ENCODE results near the gene DYNLRB1. TPM values are rescaled to one million over a fixed set of nuclear protein-coding genes. Genes with fewer than 3 reads are reported as not detected.

Gene DYNLRB1
- total RNA-seq, 4 donors from 2014 or later = 77.6 to 181 (median 135) TPM

DNA sequence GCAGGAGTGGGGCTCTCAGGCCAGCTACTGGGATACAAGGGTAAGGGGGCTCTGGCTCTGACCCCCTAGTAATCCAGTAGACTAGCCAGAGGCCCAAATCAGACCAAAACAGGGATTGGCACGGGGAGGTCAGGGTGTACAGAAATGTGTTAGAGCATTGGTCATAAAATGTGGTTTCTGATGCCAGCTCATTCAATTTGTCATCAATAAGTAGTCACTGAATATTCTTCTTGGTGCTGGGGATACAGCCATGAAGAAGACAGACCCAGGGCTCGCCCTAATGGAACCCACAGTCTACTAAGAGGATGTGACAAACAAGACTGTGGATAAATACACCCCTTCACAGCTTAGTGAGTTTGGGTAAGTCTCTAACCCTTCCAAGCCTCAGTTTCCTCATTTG lies 53.4 kb downstream of the DYNLRB1 start:
- Histone ChIP-seq H3K27me3 (no peaks in the 10 kb centered on the region), H3K4me3 (no peak overlapping the region), H3K9me3 (no peaks in the 10 kb centered on the region), H3K4me1 (no peaks in the 10 kb centered on the region), H3K27ac (no peak overlapping the region), H3K36me3 (peaks cover 0 to 14% (median 0%) of the 10 kb centered on the region in 3 donors)
- no peak for DNase-seq
- no peak for TF ChIP-seq POLR2A (IDR thresholded peaks at IDR 0.05)
- TF ChIP-seq, protein P1, sequence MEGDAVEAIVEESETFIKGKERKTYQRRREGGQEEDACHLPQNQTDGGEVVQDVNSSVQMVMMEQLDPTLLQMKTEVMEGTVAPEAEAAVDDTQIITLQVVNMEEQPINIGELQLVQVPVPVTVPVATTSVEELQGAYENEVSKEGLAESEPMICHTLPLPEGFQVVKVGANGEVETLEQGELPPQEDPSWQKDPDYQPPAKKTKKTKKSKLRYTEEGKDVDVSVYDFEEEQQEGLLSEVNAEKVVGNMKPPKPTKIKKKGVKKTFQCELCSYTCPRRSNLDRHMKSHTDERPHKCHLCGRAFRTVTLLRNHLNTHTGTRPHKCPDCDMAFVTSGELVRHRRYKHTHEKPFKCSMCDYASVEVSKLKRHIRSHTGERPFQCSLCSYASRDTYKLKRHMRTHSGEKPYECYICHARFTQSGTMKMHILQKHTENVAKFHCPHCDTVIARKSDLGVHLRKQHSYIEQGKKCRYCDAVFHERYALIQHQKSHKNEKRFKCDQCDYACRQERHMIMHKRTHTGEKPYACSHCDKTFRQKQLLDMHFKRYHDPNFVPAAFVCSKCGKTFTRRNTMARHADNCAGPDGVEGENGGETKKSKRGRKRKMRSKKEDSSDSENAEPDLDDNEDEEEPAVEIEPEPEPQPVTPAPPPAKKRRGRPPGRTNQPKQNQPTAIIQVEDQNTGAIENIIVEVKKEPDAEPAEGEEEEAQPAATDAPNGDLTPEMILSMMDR (IDR thresholded peaks at IDR 0.05) = no peak

DNA sequence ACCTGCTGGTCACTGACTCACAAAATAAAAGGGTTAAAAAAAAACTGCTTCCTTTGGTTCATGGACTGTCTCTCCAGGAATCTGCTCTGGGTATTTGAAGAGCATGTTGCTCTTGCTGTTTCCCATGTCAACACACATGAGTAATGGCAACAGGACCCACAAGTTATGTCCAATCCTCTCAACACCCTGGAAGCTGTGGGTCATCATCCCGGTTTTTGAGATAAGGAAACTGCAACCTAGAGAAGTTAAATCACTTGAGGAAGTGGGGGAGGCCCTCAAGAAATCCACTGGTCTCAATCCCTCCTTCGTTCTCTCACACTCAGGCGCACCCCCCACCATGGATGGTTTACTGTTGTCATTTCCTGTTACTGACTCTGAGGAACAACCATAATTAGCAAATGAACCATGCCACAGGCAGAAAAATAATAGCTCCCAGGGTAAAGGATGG lies 54.7 kb downstream of the DYNLRB1 start:
- Histone ChIP-seq H3K4me3 (no peak overlapping the region), H3K4me1 (no peaks in the 10 kb centered on the region), H3K36me3 (peaks cover 0 to 16% (median 0%) of the 10 kb centered on the region in 3 donors), H3K27ac (no peak overlapping the region), H3K9me3 (no peaks in the 10 kb centered on the region), H3K27me3 (no peaks in the 10 kb centered on the region)
- TF ChIP-seq POLR2A (IDR thresholded peaks at IDR 0.05) = no peak
- TF ChIP-seq, protein P1 (IDR thresholded peaks at IDR 0.05) = no peak
- peak in 1 of 3 donors; percentile 17 for DNase-seq

DNA sequence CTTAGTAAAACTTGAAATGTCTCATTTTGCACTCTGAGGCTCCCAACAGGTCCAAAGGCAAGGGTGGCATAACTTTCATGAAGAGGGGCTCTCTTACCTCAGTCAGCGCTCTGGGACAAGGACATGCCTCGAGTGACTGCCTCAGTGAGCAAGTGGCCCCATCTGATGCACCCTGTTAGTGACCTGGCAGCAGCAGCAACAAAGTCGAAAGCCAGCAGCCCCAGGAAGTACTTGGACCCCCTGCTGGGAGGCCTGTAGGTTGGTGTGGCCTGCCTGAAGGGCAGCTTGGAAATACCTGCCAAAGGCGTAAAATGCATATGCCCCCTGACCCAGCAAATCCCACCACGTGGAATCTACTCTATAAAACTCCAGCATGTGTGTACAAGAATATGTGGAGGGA lies 55.5 kb downstream of the DYNLRB1 start:
- TF ChIP-seq POLR2A (IDR thresholded peaks at IDR 0.05) = no peak
- TF ChIP-seq, protein P1 (IDR thresholded peaks at IDR 0.05) = no peak

GRCh38 chr20:34573541-34574300 lies 57.5 kb downstream of the DYNLRB1 start:
- TF ChIP-seq, protein P1 (IDR thresholded peaks at IDR 0.05) = no peak
- no peak for TF ChIP-seq POLR2A (IDR thresholded peaks at IDR 0.05)
- Histone ChIP-seq H3K36me3 (peaks cover 0 to 10% (median 0%) of the 10 kb centered on the region in 3 donors), H3K27me3 (no peaks in the 10 kb centered on the region), H3K4me1 (no peaks in the 10 kb centered on the region), H3K4me3 (no peak overlapping the region), H3K9me3 (no peaks in the 10 kb centered on the region), H3K27ac (no peak overlapping the region)
- no peak for DNase-seq

More for the DNA sequence above, 55.5 kb downstream of the DYNLRB1 start:
- peak in 1 of 3 donors; percentile 6 for DNase-seq
- Histone ChIP-seq H3K9me3 (no peaks in the 10 kb centered on the region), H3K27ac (no peak overlapping the region), H3K27me3 (no peaks in the 10 kb centered on the region), H3K4me3 (no peak overlapping the region), H3K36me3 (peaks cover 0 to 16% (median 0%) of the 10 kb centered on the region in 3 donors), H3K4me1 (no peaks in the 10 kb centered on the region)

DNA sequence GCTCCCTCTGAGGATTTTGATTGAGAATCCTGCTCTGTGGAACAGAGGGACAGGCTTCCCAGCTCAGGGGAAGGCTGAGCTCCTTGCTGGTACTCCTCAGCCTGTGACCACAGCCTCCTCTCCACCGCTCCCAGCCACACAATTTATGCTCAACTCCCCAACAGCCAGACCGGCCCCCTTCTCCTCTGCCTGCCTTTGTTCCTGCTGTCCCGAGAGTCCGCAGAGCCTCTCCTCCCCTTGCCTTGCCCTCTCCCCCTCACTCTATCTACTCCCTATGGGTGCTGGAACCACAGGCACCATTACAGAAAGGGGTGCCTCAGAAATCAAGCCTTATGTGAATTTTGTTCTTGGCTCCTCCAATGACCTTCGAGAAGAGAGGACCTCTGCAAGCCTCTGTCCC lies 58.2 kb downstream of the DYNLRB1 start:
- Histone ChIP-seq H3K9me3 (no peaks in the 10 kb centered on the region), H3K4me1 (no peaks in the 10 kb centered on the region), H3K27me3 (no peaks in the 10 kb centered on the region), H3K36me3 (peaks cover 0 to 10% (median 0%) of the 10 kb centered on the region in 3 donors), H3K27ac (no peak overlapping the region), H3K4me3 (no peak overlapping the region)
- DNase-seq = no peak
- no peak for TF ChIP-seq POLR2A (IDR thresholded peaks at IDR 0.05)
- TF ChIP-seq, protein P1 (IDR thresholded peaks at IDR 0.05) = no peak

Data from Peyer's patch (tissue), 4 donors.